Measurements from ENCODE around the gene FBXL14.
A peak's percentile ranks its signal among the peaks of the same experiment; 100 is the strongest.

Gene FBXL14

DNA sequence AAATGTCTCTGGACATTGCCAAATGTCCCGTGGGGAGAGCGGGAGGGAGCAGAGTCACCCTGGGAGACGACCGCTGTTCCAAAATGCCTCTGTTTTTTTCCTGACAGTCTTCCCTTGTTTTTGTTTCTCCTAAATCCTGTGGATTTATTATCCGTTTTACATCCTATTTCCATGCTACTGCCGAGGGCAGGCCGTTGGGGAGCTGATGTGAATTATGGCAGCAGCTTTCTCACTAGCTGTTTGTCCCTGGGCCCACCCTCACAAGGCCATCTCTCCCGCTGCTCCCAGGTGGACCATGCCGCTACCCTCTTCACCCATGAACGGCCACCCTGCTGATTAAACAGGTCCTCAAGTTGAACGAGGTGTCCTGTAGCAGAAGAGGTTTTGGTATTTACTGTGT lies 55.2 kb downstream of the FBXL14 start:
- peaks cover 0 to 4% of the 10 kb centered on the region in 2 donors for H3K9me3 ChIP-seq (ENCODE audit: control insufficient read depth in 1 of 2, low read length in 2 of 2)
- no peak overlapping the region for H3K27ac ChIP-seq (ENCODE audit: low read length)
- no peaks in the 10 kb centered on the region for H3K36me3 ChIP-seq (ENCODE audit: control insufficient read depth in 1 of 2, insufficient read depth in 2 of 2, low read length in 2 of 2)
- no peak overlapping the region for H3K4me3 ChIP-seq (ENCODE audit: low read depth in 1 of 2, low read length in 2 of 2)
- H3K27me3 ChIP-seq (ENCODE audit: low read depth, low read length), result peaks cover 5% of the 10 kb centered on the region
- H3K4me1 ChIP-seq (ENCODE audit: control insufficient read depth in 1 of 2, insufficient read depth in 2 of 2, low read length in 2 of 2), result no peaks in the 10 kb centered on the region

DNA sequence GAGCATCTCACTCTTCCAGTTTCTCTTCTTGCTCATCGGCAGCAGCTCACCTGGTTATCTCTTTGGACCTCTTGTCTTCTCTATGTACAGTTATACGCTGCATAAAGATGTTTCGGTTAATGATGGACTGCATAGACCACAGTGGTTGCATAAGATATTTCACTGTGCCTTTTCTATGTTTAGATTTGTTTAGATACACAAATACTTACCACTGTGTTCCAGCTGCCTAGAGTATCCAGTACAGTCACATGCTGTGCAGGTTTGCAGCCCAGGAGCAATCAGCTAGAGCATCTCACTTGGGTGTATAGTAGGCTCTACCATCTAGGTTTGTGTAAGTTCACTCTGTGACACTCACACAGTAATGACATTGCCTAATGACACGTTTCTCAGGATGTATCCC lies 57.6 kb downstream of the FBXL14 start:
- Histone ChIP-seq H3K36me3 (ENCODE audit: control insufficient read depth in 1 of 2, insufficient read depth in 2 of 2, low read length in 2 of 2) (no peaks in the 10 kb centered on the region), H3K27me3 (ENCODE audit: low read depth, low read length) (peaks cover 24% of the 10 kb centered on the region), H3K27ac (ENCODE audit: low read length) (no peak overlapping the region)

DNA sequence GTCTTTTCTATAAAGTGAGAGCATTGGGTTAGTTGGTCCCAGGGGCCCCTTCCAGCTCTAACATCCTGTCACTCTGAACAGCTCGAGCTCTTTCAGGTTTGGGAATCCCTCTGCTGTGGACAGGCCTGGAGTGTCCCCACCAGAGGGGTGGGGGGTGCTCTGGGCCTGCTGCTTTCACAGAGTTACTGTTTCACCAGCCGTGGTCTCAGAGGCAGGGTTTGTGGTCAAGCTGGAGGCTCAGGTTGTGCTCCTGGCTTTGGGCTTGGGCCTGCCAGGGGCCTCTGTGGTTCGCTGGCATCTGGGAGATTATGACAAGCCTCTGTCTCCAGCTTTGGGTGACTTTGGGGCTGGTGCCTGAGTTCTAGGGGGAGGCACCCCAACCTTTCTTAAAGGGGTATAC lies 59.6 kb downstream of the FBXL14 start:
- H3K4me1 ChIP-seq (ENCODE audit: control insufficient read depth in 1 of 2, insufficient read depth in 2 of 2, low read length in 2 of 2), result peaks cover 0 to 12% of the 10 kb centered on the region in 2 donors
- peaks cover 32% of the 10 kb centered on the region for H3K27me3 ChIP-seq (ENCODE audit: low read depth, low read length)

More for the DNA sequence above, 57.6 kb downstream of the FBXL14 start:
- Histone ChIP-seq H3K4me1 (ENCODE audit: control insufficient read depth in 1 of 2, insufficient read depth in 2 of 2, low read length in 2 of 2) (peaks cover 0 to 2% of the 10 kb centered on the region in 2 donors), H3K9me3 (ENCODE audit: control insufficient read depth in 1 of 2, low read length in 2 of 2) (no peaks in the 10 kb centered on the region), H3K4me3 (ENCODE audit: low read depth in 1 of 2, low read length in 2 of 2) (no peak overlapping the region)

DNA sequence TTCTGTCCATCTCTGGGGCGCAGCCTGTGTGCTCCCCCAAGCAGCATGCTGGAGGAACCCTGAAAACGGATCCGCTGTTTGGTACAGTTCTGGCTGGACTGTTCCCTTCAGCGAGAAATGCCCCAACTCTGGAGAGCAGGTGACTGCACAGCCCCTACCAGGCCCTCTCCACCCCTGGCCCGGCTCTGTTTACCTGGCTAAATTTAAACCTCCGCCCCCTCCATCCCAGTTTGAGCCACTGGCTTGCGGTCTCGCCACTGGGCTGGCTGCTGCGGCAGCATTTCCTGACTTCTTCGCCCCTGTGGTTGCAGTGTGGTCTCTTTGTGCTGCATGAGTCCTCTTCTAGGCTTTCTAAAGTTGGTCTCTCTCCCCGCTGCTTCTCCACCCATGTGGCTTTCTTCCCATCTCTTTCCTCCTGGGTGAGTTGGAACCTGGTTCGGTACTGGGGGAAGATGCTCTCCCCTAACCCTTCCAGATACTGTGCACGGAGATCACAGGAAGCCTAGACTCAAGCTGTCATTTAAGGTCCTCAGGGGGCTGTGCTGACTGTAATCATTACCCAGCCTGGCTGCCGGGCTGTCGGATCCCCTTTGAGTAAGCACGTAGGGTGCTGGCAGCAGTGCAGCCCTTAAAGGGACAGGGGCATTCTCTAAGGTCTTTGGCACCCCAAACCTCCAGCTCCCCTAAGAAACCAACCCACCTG lies 60.6 kb downstream of the FBXL14 start:
- Histone ChIP-seq H3K9me3 (ENCODE audit: control insufficient read depth in 1 of 2, low read length in 2 of 2) (no peaks in the 10 kb centered on the region), H3K4me1 (ENCODE audit: control insufficient read depth in 1 of 2, insufficient read depth in 2 of 2, low read length in 2 of 2) (peaks cover 0 to 16% of the 10 kb centered on the region in 2 donors), H3K36me3 (ENCODE audit: control insufficient read depth in 1 of 2, insufficient read depth in 2 of 2, low read length in 2 of 2) (no peaks in the 10 kb centered on the region), H3K27ac (ENCODE audit: low read length) (no peak overlapping the region), H3K4me3 (ENCODE audit: low read depth in 1 of 2, low read length in 2 of 2) (no peak overlapping the region), H3K27me3 (ENCODE audit: low read depth, low read length) (peaks cover 32% of the 10 kb centered on the region)

More for the DNA sequence above, 59.6 kb downstream of the FBXL14 start:
- Histone ChIP-seq H3K9me3 (ENCODE audit: control insufficient read depth in 1 of 2, low read length in 2 of 2) (no peaks in the 10 kb centered on the region), H3K27ac (ENCODE audit: low read length) (no peak overlapping the region), H3K36me3 (ENCODE audit: control insufficient read depth in 1 of 2, insufficient read depth in 2 of 2, low read length in 2 of 2) (no peaks in the 10 kb centered on the region), H3K4me3 (ENCODE audit: low read depth in 1 of 2, low read length in 2 of 2) (no peak overlapping the region)

DNA sequence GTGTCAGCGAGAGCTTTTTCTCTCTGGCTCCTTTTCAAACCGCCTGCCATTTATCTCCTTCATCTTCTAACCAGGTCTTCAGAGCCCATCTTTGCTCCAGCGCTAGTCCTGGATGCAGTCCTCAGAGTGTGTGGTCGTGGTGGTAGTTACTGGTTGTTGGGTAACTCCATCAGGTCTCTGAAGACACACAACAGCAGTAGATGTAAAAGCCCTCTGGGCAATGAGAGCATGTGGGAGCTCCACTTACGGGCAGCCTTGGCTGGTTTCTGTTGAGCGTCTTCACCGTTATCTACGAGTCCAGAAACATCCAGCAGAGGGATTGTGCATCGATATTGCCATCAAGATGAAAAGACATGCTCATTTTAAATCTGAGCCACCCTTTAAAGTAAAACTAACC lies 61.2 kb downstream of the FBXL14 start:
- Histone ChIP-seq H3K27ac (ENCODE audit: low read length) (no peak overlapping the region), H3K4me3 (ENCODE audit: low read depth in 1 of 2, low read length in 2 of 2) (no peak overlapping the region)

DNA sequence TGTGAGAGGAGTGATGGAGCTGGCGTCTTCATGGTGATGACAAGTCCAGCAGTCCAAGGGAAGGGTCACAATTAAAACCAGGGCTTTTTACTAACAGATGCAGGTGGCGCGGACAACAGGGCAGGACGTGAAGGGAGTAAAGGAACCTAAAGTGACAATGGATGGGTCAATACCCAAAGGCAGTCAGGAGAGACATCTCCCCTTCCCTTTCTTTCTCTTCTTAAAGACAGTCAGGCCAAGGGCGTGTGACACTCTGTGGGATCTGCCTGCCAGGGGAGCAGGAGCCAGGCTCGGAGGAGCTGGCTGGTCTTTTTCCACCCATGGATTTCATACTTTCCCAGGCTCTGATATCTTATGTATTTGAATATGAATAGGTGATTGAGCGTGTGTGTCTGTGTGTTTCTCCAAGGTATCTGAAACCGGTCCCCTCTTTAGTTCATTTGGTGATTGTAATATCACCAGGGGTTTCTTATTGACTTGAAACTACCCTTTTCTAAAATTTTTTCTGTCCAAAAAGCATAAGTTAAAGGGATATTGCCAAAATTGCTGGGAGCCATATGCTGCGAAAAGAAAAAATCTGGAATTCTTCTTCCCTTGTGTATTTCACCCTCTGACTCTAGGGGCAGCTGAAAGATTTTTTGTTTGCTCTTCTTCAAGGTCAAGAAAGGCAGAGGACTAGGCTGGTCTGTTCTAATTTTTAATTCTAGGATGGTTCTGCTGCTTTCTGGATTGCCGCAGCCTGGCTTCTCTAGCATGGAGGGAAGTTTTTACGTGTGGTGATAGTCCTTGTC lies 61.8 kb downstream of the FBXL14 start:
- H3K27me3 ChIP-seq (ENCODE audit: low read depth, low read length), result peaks cover 35% of the 10 kb centered on the region
- no peak overlapping the region for H3K4me3 ChIP-seq (ENCODE audit: low read depth in 1 of 2, low read length in 2 of 2)
- H3K27ac ChIP-seq (ENCODE audit: low read length), result no peak overlapping the region
- H3K36me3 ChIP-seq (ENCODE audit: control insufficient read depth in 1 of 2, insufficient read depth in 2 of 2, low read length in 2 of 2), result no peaks in the 10 kb centered on the region
- peaks cover 0 to 16% of the 10 kb centered on the region in 2 donors for H3K4me1 ChIP-seq (ENCODE audit: control insufficient read depth in 1 of 2, insufficient read depth in 2 of 2, low read length in 2 of 2)
- no peaks in the 10 kb centered on the region for H3K9me3 ChIP-seq (ENCODE audit: control insufficient read depth in 1 of 2, low read length in 2 of 2)

More for the DNA sequence above, 61.2 kb downstream of the FBXL14 start:
- Histone ChIP-seq H3K36me3 (ENCODE audit: control insufficient read depth in 1 of 2, insufficient read depth in 2 of 2, low read length in 2 of 2) (no peaks in the 10 kb centered on the region), H3K9me3 (ENCODE audit: control insufficient read depth in 1 of 2, low read length in 2 of 2) (no peaks in the 10 kb centered on the region), H3K4me1 (ENCODE audit: control insufficient read depth in 1 of 2, insufficient read depth in 2 of 2, low read length in 2 of 2) (peaks cover 0 to 16% of the 10 kb centered on the region in 2 donors), H3K27me3 (ENCODE audit: low read depth, low read length) (peaks cover 35% of the 10 kb centered on the region)

DNA sequence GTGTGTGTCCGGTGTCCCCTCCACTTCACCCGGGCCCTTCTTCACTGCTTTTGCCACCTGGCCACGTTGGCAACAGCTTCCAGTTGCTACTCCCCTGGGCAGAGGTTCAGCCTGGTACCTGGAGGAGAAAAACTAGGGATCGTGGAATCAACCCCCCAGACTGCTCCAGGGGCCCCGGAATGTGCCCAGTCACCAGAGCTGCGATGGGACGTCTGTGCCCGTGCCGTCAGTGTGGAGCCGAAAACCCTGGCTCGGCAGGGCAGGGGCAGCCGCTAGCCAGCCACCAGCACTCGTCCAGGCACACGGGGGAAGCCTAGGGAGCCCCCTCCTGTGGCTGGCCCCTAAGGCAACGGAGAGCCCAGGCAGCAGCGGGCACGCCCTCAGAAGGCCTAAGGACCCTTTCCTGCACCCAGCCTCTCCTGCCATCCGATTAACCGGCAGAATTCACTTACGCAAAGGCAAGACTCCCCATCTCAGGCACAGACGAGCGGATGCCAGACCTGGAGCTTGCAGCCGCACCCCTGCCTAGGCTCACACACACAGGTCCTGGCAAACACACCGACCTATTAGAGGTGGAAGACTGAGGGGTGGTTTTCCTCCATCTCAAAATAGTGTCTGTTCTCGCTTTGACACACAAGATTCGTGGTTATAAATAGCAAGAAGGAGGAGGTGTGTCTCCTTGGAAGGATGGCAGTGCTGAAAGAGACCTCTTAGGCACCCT lies 62.6 kb downstream of the FBXL14 start:
- Histone ChIP-seq H3K36me3 (ENCODE audit: control insufficient read depth in 1 of 2, insufficient read depth in 2 of 2, low read length in 2 of 2) (no peaks in the 10 kb centered on the region), H3K4me1 (ENCODE audit: control insufficient read depth in 1 of 2, insufficient read depth in 2 of 2, low read length in 2 of 2) (peaks cover 0 to 16% of the 10 kb centered on the region in 2 donors), H3K27ac (ENCODE audit: low read length) (no peak overlapping the region), H3K27me3 (ENCODE audit: low read depth, low read length) (peaks cover 35% of the 10 kb centered on the region), H3K9me3 (ENCODE audit: control insufficient read depth in 1 of 2, low read length in 2 of 2) (no peaks in the 10 kb centered on the region), H3K4me3 (ENCODE audit: low read depth in 1 of 2, low read length in 2 of 2) (peak overlapping the region; percentile 52 to 71)

DNA sequence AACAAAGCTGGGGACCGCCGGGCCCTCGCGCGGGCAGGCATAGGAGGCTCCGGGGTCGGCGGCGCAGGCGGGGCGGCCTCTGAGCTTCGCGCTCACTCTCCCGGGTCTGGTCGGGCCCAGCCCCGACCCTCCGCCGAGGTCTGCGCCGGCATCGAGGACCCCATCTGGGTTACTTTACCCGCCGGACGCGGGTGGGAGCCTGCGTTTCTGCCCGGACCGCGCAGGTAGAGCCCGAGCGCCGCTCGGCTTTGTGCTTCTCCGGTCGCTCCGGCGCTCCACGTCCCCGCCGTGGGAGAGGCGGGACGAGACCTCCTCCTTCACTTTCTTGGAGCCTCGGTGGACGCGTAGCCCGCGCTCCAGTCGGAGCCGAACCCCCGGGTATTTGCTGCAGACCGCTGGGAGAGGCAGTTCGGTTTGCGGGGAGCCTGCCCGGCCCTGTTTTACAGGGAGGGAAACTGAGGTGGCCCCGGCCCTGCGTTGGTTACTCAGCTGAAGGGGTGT lies 63.2 kb downstream of the FBXL14 start:
- Histone ChIP-seq H3K27me3 (ENCODE audit: low read depth, low read length) (peaks cover 35% of the 10 kb centered on the region), H3K36me3 (ENCODE audit: control insufficient read depth in 1 of 2, insufficient read depth in 2 of 2, low read length in 2 of 2) (no peaks in the 10 kb centered on the region), H3K9me3 (ENCODE audit: control insufficient read depth in 1 of 2, low read length in 2 of 2) (no peaks in the 10 kb centered on the region), H3K27ac (ENCODE audit: low read length) (no peak overlapping the region), H3K4me1 (ENCODE audit: control insufficient read depth in 1 of 2, insufficient read depth in 2 of 2, low read length in 2 of 2) (peaks cover 0 to 16% of the 10 kb centered on the region in 2 donors), H3K4me3 (ENCODE audit: low read depth in 1 of 2, low read length in 2 of 2) (peak overlapping the region; percentile 52 to 71)

DNA sequence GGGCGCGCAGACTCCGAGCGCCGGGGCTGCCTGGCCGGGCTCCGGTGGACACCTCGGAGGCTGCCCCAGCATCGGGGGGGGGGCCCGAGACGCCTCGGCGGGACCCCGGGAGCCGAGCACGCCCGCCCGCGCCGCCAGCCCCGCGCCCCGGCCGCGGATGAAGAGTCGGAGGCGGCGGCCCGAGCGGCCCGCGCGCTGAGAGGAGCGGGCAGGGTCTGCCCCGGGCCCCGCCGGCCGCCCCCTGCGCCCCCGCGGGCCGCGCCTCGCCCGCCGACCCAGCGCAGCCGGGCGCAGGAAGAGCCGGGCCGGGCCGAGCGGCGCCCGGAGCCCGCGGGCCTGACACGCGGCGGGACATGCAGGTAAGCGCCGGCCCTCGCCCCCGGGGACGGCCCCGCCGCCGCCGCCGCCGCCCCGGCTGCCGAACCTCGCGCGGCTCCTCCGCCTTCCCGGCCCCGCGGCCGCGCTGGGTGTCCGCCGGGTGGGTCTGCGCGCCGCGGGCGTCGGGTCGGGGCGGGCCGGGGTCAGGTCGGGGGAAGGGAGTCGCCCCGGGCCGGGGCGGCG lies 63.7 kb downstream of the FBXL14 start:
- Histone ChIP-seq H3K27me3 (ENCODE audit: low read depth, low read length) (peaks cover 35% of the 10 kb centered on the region), H3K4me1 (ENCODE audit: control insufficient read depth in 1 of 2, insufficient read depth in 2 of 2, low read length in 2 of 2) (peaks cover 0 to 16% of the 10 kb centered on the region in 2 donors)

DNA sequence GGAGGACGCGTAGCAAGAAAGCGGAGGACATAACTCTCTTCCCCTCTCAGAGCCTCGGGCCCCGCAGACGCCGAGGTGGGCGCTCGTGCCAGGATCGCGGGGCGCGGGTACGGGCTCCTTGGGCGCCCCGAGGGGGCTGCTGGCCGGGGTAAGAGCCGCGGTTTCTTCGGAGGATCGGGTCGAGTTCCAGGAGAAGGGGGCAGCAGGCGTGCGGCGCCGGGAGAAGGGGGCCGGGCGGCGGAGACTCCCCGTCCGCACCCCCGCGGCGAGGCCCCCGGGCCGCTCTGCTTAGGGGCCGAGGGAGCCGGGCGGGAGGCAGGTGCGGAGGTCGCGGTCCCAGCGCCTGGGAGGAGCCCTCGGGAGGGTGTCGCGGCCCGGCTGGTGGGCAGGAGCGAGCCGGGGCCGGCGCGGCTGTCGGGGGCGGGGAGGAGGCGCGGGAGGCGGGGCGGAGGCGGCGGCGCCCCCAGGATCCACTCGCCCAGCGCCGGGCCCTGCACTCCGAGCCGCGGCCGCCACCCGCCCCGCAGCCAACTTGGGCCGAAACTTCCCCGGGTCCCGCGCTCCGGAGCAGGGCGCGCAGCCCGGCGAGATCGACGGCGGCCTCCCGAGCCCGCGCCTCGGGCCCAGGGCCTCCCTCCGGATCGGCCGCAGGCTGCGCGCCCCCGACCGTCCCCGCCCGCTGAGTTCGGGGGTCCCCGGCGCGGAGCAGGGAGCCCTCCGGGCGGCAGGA lies 64.4 kb downstream of the FBXL14 start:
- H3K4me1 ChIP-seq (ENCODE audit: control insufficient read depth in 1 of 2, insufficient read depth in 2 of 2, low read length in 2 of 2), result peaks cover 0 to 16% of the 10 kb centered on the region in 2 donors
- H3K9me3 ChIP-seq (ENCODE audit: control insufficient read depth in 1 of 2, low read length in 2 of 2), result no peaks in the 10 kb centered on the region
- no peaks in the 10 kb centered on the region for H3K36me3 ChIP-seq (ENCODE audit: control insufficient read depth in 1 of 2, insufficient read depth in 2 of 2, low read length in 2 of 2)
- H3K4me3 ChIP-seq (ENCODE audit: low read depth in 1 of 2, low read length in 2 of 2), result peak overlapping the region; percentile 46 to 70
- H3K27ac ChIP-seq (ENCODE audit: low read length), result no peak overlapping the region
- peaks cover 31% of the 10 kb centered on the region for H3K27me3 ChIP-seq (ENCODE audit: low read depth, low read length)

More for the DNA sequence above, 63.7 kb downstream of the FBXL14 start:
- Histone ChIP-seq H3K27ac (ENCODE audit: low read length) (no peak overlapping the region), H3K4me3 (ENCODE audit: low read depth in 1 of 2, low read length in 2 of 2) (peak overlapping the region in 1 of 2 donors; percentile 71), H3K9me3 (ENCODE audit: control insufficient read depth in 1 of 2, low read length in 2 of 2) (no peaks in the 10 kb centered on the region), H3K36me3 (ENCODE audit: control insufficient read depth in 1 of 2, insufficient read depth in 2 of 2, low read length in 2 of 2) (no peaks in the 10 kb centered on the region)
